HG02571 (cell line): ENCODE data around the gene PAFAH1B2.

ENCODE experiments used
- ATAC-seq: cut with Tn5 transposase; IDR thresholded peaks from one replicate; pipeline ENCODE4 v1.9.1; 2021; ENCODE audit warnings: mild to moderate bottlenecking, moderate library complexity; ENCODE audit not compliant: unreplicated experiment

PAFAH1B2 gene

GRCh38 chr11:117187799-117188481 lies 43.9 kb downstream of the PAFAH1B2 start:
- ATAC-seq, result no peak

GRCh38 chr11:117188620-117189081 lies 44.6 kb downstream of the PAFAH1B2 start:
- no peak for ATAC-seq

GRCh38 chr11:117189191-117189940 lies 45.3 kb downstream of the PAFAH1B2 start:
- peak; percentile 50 for ATAC-seq

- ATAC-seq, result no peak
Measured at GRCh38 chr11:117189941-117190544, 46.0 kb downstream of the PAFAH1B2 start.

GRCh38 chr11:117191680-117192400 lies 47.8 kb downstream of the PAFAH1B2 start:
- no peak for ATAC-seq

GRCh38 chr11:117192401-117192875 lies 48.4 kb downstream of the PAFAH1B2 start:
- ATAC-seq, result no peak

GRCh38 chr11:117193130-117194020 lies 49.3 kb downstream of the PAFAH1B2 start:
- ATAC-seq, result no peak

GRCh38 chr11:117194267-117194666 lies 50.2 kb downstream of the PAFAH1B2 start:
- no peak for ATAC-seq

GRCh38 chr11:117195258-117195657 lies 51.2 kb downstream of the PAFAH1B2 start:
- ATAC-seq, result no peak

GRCh38 chr11:117195761-117196160 lies 51.7 kb downstream of the PAFAH1B2 start:
- ATAC-seq, result no peak

GRCh38 chr11:117197006-117197405 lies 52.9 kb downstream of the PAFAH1B2 start:
- ATAC-seq, result no peak

GRCh38 chr11:117197516-117198456 lies 53.7 kb downstream of the PAFAH1B2 start:
- ATAC-seq, result no peak

GRCh38 chr11:117198613-117199012 lies 54.5 kb downstream of the PAFAH1B2 start:
- ATAC-seq, result no peak

GRCh38 chr11:117199053-117199915 lies 55.2 kb downstream of the PAFAH1B2 start, which contains the start of gene TAGLN:
TAGLN (plus strand) TSS chr11:117199370; CDS start chr11:117203014, 3,644 bp downstream.
- ATAC-seq, result no peak

GRCh38 chr11:117199916-117200812 lies 56.1 kb downstream of the PAFAH1B2 start:
- ATAC-seq, result no peak

GRCh38 chr11:117200813-117201657 lies 56.9 kb downstream of the PAFAH1B2 start:
- no peak for ATAC-seq
